ENCODE data around the gene PRMT2.
A peak's percentile ranks its signal among the peaks of the same experiment; 100 is the strongest.
"Not testable (repeated sequence)": the region's sequence is repeated elsewhere in the genome, so short reads cannot be mapped to it uniquely, and the experiment has no call there.

Gene PRMT2

GRCh38 chr21:46617267-46618051 lies 18.0 kb upstream of the PRMT2 start:
- no peak for DNase-seq (ENCODE audit: low read depth)

- no peak for DNase-seq (ENCODE audit: low read depth)
Observed at GRCh38 chr21:46618738-46619379, 16.6 kb upstream of the PRMT2 start.

- DNase-seq (ENCODE audit: low read depth): no peak
Observed at GRCh38 chr21:46619846-46620245, 15.6 kb upstream of the PRMT2 start.

GRCh38 chr21:46620846-46621245 lies 14.6 kb upstream of the PRMT2 start:
- DNase-seq (ENCODE audit: low read depth): no peak

DNA sequence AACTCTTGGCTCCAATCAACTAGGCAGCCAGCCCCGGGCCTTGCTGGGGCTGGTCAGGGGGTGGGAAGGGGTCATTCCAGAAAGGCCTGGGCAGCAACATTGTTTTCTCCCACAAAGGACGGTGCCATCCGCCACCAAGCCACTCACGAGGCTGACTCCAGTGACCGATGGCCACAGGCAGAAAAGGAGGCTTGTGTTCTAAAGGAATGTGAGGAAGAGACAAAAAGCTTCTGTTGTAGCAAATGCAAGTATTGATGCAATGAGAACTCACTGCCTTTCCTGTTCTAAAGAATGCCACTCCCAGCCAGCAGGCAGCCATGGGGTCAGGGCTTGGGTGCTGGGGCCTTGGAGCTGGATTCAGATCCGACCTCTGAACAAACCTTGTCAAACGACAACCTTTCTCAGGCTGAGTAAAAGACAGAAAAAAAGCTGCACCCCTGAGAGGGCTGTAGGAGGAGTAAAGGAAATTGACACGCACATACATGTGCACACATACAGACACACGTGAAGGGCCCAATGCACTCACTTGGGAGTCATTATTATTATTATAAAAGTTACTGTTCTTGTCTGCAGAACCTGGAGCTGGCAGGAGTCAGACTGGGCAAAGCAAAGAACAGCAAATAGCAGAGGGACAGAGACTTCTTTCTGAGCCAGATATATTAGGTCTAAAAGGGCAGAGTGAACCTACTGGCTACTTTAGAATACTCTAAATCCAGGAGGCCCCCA lies 13.9 kb upstream of the PRMT2 start:
- DNase-seq (ENCODE audit: low read depth): no peak

- DNase-seq (ENCODE audit: low read depth): no peak
Observed at GRCh38 chr21:46622226-46622625, 13.2 kb upstream of the PRMT2 start.

DNA sequence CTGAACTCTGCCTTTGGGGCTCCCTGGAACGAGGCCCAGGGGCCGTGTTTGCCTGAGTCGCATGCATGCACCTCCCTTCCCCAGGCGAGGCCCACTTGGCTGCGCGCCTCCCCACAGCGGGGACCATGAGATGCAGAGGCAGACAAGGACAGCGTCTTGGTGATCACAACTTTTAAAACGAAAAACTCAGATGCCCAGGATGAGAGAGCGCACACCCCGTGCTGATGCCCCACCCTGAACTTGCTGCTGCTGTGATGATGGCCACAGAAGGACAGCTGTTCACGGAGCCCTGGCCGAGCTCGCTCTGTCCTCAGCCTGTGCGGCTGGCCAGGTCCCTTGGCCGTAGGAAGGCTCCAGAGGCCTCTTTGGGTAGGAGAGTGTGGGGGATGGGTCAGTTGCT lies 11.4 kb upstream of the PRMT2 start:
- DNase-seq (ENCODE audit: low read depth): no peak

DNA sequence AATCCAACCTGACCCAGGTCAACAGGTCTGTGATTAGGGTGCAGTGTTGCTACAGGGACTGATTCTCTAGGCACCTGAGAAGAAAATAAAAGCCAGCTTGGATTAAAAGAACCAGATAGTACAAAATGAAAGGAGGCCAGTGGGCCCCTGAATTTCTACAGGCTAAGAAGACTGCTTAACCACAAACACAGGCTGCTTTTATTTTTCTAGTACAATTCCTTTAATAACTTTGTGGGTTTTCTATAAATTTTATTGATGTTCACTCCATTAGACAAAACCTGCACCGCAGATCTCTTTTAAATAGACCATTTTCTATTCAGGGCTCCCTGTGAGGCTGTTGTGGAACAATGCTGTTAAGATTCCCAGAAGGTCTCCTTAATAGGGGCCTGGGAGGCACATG lies 9.7 kb upstream of the PRMT2 start:
- no peak for DNase-seq (ENCODE audit: low read depth)

- no peak for DNase-seq (ENCODE audit: low read depth)
Observed at GRCh38 chr21:46626536-46626935, 8.9 kb upstream of the PRMT2 start.

DNA sequence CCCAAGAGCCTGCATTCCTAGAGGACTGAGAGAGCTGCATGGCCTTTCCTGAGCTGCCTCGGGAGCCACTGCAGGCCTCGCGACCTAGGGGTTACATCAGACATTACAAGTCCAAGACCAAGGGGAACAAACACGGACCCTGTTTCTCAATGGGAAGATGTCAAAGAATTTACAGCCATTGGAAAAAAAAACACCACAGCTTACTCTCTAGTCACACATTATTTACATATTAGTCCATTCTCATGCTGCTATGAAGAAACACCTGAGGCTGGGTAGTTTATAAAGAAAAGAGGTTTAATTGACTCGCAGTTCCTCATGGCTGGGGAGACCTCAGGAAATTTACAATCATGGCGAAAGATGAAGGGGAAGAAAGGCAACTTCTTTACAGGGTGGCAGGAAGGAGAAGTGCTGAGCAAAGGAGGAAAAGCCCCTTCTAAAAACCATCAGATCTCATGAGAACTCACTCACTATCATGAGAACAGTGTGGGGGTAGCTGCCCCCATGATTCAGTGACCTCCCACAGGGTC lies 8.4 kb upstream of the PRMT2 start:
- no peak for DNase-seq (ENCODE audit: low read depth)

- no peak for DNase-seq (ENCODE audit: low read depth)
Observed at GRCh38 chr21:46627726-46628125, 7.7 kb upstream of the PRMT2 start.

- DNase-seq (ENCODE audit: low read depth): no peak
Observed at GRCh38 chr21:46628868-46629267, 6.6 kb upstream of the PRMT2 start.

- DNase-seq (ENCODE audit: low read depth): not testable (repeated sequence)
Observed at GRCh38 chr21:46630915-46631314, 4.6 kb upstream of the PRMT2 start.

DNA sequence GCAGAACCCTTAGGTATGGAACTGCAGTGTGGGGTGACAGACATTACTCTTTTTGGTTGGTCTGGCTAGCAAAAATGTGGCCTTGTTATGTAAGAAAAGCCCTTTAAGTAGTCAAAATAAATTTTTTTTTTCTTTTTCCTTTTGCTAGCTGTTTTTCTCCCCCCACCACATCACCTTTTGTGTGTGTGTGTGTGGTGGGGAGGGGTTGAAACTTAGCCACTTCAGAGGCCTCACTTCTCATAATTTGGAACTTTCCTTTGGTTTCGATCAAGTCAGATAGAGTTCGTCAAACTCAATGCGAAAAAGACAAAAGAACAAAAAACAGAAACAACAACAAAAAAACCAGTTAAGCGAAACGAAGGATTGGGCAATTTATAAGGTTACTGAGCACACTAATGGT lies 1.9 kb upstream of the PRMT2 start:
- DNase-seq (ENCODE audit: low read depth): no peak

DNA sequence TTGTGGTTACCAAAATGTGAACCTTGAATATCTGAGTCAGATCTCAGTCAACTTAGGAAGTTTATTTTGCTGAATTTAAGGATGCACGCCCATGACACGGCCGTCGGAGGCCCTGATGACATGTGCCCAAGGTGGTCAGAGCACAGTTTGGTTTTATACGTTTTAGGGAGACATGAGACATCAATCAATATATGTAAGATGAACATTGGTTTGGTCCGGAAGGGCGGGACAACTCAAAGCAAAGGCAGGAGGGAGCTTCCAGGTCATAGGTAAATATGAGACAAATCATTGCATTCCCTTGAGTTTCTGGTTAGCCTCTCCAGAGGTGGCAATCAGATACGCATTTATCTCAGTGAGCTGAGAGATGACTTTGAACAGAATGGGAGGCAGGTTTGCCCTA lies 1.0 kb upstream of the PRMT2 start:
- no peak for DNase-seq (ENCODE audit: low read depth)

- DNase-seq (ENCODE audit: low read depth): peak; percentile 84
Observed at GRCh38 chr21:46634966-46635323, 529 bp upstream of the PRMT2 start.

DNA sequence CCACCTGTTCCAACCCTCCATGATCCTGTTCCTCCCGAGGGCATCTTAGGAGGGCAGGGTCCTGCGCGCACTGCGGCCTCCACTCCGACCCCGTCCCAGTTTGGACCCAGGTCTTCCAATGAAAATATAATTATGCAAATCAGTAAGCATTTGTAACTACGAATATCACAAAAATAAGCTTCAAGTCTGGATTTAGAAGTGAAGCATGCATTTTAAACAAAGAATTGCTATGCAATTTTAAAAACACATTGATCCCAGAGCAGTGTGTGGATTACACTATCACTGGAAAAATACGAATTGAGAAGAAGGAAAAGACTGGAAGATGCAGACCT lies 673 bp downstream of the PRMT2 start:
- no peak for DNase-seq (ENCODE audit: low read depth)

- DNase-seq (ENCODE audit: low read depth): no peak
Observed at GRCh38 chr21:46636550-46637285, 1.2 kb downstream of the PRMT2 start.

GRCh38 chr21:46637952-46638746 lies 2.7 kb downstream of the PRMT2 start:
- DNase-seq (ENCODE audit: low read depth): no peak

DNA sequence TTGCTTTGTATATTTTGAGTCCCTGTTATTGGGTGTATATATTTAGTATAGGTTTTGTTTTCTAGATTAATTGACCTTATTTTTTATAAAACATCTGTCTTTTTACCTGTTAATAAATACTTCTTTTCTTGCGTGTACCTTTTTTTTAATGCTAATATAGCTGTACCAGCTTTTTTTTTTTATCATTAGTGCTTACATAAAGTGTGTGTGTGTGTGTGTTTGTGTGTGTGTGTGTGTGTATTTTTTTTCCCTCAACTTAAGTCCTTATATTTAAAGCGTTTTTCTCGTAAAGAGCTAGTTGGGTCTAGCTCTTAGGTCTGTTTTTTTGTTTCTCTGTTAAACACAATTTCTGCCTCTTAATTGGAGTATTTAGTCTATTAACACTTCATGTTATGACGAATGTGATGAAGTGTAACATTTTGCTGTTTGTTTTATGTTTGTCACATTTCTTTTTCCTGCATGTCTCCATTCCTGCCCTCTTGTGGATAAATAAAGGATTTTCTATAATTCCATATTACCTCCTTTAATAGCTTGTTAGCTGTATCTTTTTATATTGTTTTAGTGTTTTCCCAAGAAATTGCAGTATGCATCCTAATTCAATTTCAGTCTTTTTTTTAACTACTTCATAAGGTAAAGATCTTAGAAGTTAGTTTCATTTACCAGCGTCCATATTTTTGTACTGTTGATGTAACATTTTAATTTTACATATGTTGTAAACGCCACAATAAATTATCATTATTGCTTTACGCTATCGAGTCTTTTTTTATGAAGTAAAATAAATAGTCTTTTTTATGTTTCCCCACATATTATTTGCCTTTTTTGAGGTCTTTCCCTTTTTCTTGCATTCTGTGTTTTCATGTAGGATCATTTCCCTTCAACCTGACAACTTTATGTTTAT lies 4.3 kb downstream of the PRMT2 start:
- no peak for DNase-seq (ENCODE audit: low read depth)

- no peak for DNase-seq (ENCODE audit: low read depth)
Observed at GRCh38 chr21:46641656-46642055, 6.2 kb downstream of the PRMT2 start.
